Astrocyte (in vitro differentiated cells and primary cell): ENCODE data around the gene PITPNM3. TPM values are rescaled to one million over a fixed set of nuclear protein-coding genes. Genes with fewer than 3 reads are reported as not detected.

ENCODE experiments used
- DNase-seq: peaks from one replicate; pipeline ENCODE4 v3.0.0-alpha.2; 2010; ENCODE audit warnings: low read depth
- FAIRE-seq: peaks from 2 replicates; lab custom pipeline; 2011; peaks lifted over from hg19 to GRCh38; lab: Jason Lieb, UNC
- H2AFZ ChIP-seq: 2 replicates; pipeline ENCODE4 v1.6.0; 2012; ENCODE audit warnings: low read depth, low read length, inconsistent platforms
- H3K27ac ChIP-seq: 2 replicates; pipeline ENCODE4 v1.5.1; 2011; ENCODE audit warnings: low read depth, low read length, inconsistent platforms
- H3K27me3 ChIP-seq: 2 replicates; pipeline ENCODE4 v1.6.0; 2011; ENCODE audit warnings: low read length, inconsistent platforms; ENCODE audit not compliant: insufficient read depth
- H3K36me3 ChIP-seq: 2 replicates; pipeline ENCODE4 v1.5.1; 2011; ENCODE audit warnings: low read length, inconsistent platforms; ENCODE audit not compliant: insufficient read depth
- H3K4me1 ChIP-seq: 2 replicates; pipeline ENCODE4 v1.5.1; 2011; ENCODE audit warnings: low read length, inconsistent platforms; ENCODE audit not compliant: insufficient read depth
- H3K4me2 ChIP-seq: 2 replicates; pipeline ENCODE4 v1.6.0; 2012; ENCODE audit warnings: low read length, inconsistent platforms
- H3K4me3 ChIP-seq: 2 replicates; pipeline ENCODE4 v1.5.1; 2011; ENCODE audit warnings: low read depth, mild to moderate bottlenecking, low read length, inconsistent platforms; ENCODE audit not compliant: insufficient read depth
- H3K79me2 ChIP-seq: 2 replicates; pipeline ENCODE4 v1.6.0; 2012; ENCODE audit warnings: mild to moderate bottlenecking, low read length, inconsistent platforms; ENCODE audit not compliant: insufficient read depth
- H3K9ac ChIP-seq: 2 replicates; pipeline ENCODE4 v1.6.0; 2012; ENCODE audit warnings: mild to moderate bottlenecking, low read length, inconsistent platforms
- H3K9me3 ChIP-seq: 2 replicates; pipeline ENCODE4 v1.5.1; 2012; ENCODE audit warnings: low read depth, mild to moderate bottlenecking, low read length, inconsistent platforms; ENCODE audit not compliant: insufficient read depth
- H4K20me1 ChIP-seq: 2 replicates; pipeline ENCODE4 v1.6.0; 2012; ENCODE audit warnings: low read length, inconsistent platforms; ENCODE audit not compliant: insufficient read depth
- H3K27ac Mint-ChIP-seq: one replicate; pipeline ENCODE4 v1.8.0; 2021; ENCODE audit warnings: mild to moderate bottlenecking, mixed read lengths; ENCODE audit not compliant: unreplicated experiment
- H3K27me3 Mint-ChIP-seq: one replicate; pipeline ENCODE4 v1.8.0; 2021; ENCODE audit warnings: low read depth, mixed read lengths; ENCODE audit not compliant: unreplicated experiment
- H3K36me3 Mint-ChIP-seq: one replicate; pipeline ENCODE4 v1.8.0; 2021; ENCODE audit warnings: low read depth, mixed read lengths; ENCODE audit not compliant: unreplicated experiment
- H3K4me1 Mint-ChIP-seq: one replicate; pipeline ENCODE4 v1.8.0; 2021; ENCODE audit warnings: low read depth, mixed read lengths; ENCODE audit not compliant: unreplicated experiment
- H3K4me3 Mint-ChIP-seq: one replicate; pipeline ENCODE4 v1.8.0; 2021; ENCODE audit warnings: mild to moderate bottlenecking, moderate library complexity, mixed read lengths; ENCODE audit not compliant: unreplicated experiment
- H3K9me3 Mint-ChIP-seq: one replicate; pipeline ENCODE4 v1.8.0; 2021; ENCODE audit warnings: mild to moderate bottlenecking, mixed read lengths; ENCODE audit not compliant: unreplicated experiment
- CTCF ChIP-seq: IDR thresholded peaks from 2 replicates; pipeline ENCODE4 v1.5.1; 2011; ENCODE audit warnings: low read depth, mild to moderate bottlenecking, inconsistent platforms, low read length, moderate library complexity; ENCODE audit not compliant: insufficient read depth
- EZH2 ChIP-seq: IDR thresholded peaks from 2 replicates; pipeline ENCODE4 v1.6.1; 2012; ENCODE audit warnings: mild to moderate bottlenecking, low read length, inconsistent platforms; ENCODE audit not compliant: insufficient read depth
- total RNA-seq: library from RNA; stranded (reverse); gene quantifications from 2 replicates; pipeline ENCODE4 v1.2.1, GENCODE V29; 2021

The PITPNM3 gene
- total RNA-seq, 1 donor from 2014 or later: 1.3 TPM

DNA sequence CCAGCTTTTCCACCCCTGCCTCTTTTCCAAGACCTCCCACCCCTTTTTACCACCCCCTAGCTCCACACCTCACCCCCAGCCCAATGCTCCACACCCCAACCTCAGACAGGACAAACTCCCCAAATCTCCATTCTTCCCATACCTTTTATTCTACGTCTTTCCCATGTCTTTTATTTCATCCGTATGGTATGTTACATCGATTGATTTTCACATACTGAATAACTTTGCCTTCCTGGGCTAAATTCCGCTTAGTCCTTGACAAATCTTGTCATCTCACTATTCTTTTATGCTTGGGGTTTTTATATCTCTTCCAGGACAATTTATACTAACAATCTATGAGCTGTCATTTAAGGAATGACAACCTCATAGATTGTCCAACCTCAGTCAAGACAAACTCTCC lies 46.4 kb downstream of the PITPNM3 start:
- no peak overlapping the region for H3K4me3 Mint-ChIP-seq
- no peak overlapping the region for H3K27ac ChIP-seq
- no peaks in the 10 kb centered on the region for H3K9me3 ChIP-seq
- H3K4me1 ChIP-seq: peaks cover 43% of the 10 kb centered on the region
- H3K36me3 Mint-ChIP-seq: no peaks in the 10 kb centered on the region
- no peaks in the 10 kb centered on the region for H3K79me2 ChIP-seq
- H3K27me3 ChIP-seq: no peaks in the 10 kb centered on the region
- H3K27me3 Mint-ChIP-seq: no peaks in the 10 kb centered on the region
- H3K4me3 ChIP-seq: no peak overlapping the region
- DNase-seq (no peak), FAIRE-seq (no peak)
- peak overlapping the region; percentile 23 for H2AFZ ChIP-seq
- no peak overlapping the region for H3K9ac ChIP-seq
- no peaks in the 10 kb centered on the region for H3K36me3 ChIP-seq
- H3K4me2 ChIP-seq: peak overlapping the region; percentile 33
- H3K4me1 Mint-ChIP-seq: peaks cover 22% of the 10 kb centered on the region
- no peaks in the 10 kb centered on the region for H3K9me3 Mint-ChIP-seq
- no peaks in the 10 kb centered on the region for H4K20me1 ChIP-seq
- H3K27ac Mint-ChIP-seq: no peak overlapping the region
- TF ChIP-seq CTCF: no peak
- TF ChIP-seq EZH2: no peak

GRCh38 chr17:6509031-6509771 lies 47.2 kb downstream of the PITPNM3 start:
- Mint-ChIP-seq H3K36me3 (peaks cover under 1% of the 10 kb centered on the region), H3K27me3 (peaks cover 1% of the 10 kb centered on the region), H3K27ac (no peak overlapping the region), H3K4me3 (no peak overlapping the region), H3K4me1 (peaks cover 22% of the 10 kb centered on the region), H3K9me3 (no peaks in the 10 kb centered on the region)
- FAIRE-seq (no peak), DNase-seq (peak; percentile 49)
- Histone ChIP-seq H3K4me1 (peaks cover 43% of the 10 kb centered on the region), H3K9me3 (no peaks in the 10 kb centered on the region), H3K27me3 (no peaks in the 10 kb centered on the region), H3K4me3 (no peak overlapping the region), H3K4me2 (peak overlapping the region; percentile 17), H3K27ac (no peak overlapping the region), H4K20me1 (no peaks in the 10 kb centered on the region), H3K9ac (no peak overlapping the region), H3K36me3 (no peaks in the 10 kb centered on the region), H2AFZ (no peak overlapping the region), H3K79me2 (no peaks in the 10 kb centered on the region)
- no peak for TF ChIP-seq CTCF
- TF ChIP-seq EZH2: no peak

GRCh38 chr17:6508519-6509030 lies 47.8 kb downstream of the PITPNM3 start:
- DNase-seq (no peak), FAIRE-seq (no peak)
- no peaks in the 10 kb centered on the region for H3K79me2 ChIP-seq
- H3K4me3 ChIP-seq: no peak overlapping the region
- peak overlapping the region; percentile 17 for H3K4me2 ChIP-seq
- H3K4me3 Mint-ChIP-seq: no peak overlapping the region
- H2AFZ ChIP-seq: no peak overlapping the region
- TF ChIP-seq CTCF (no peak), EZH2 (no peak)
- H3K36me3 ChIP-seq: no peaks in the 10 kb centered on the region
- H3K4me1 Mint-ChIP-seq: peaks cover 22% of the 10 kb centered on the region
- H3K27ac ChIP-seq: no peak overlapping the region
- H3K36me3 Mint-ChIP-seq: peaks cover 6% of the 10 kb centered on the region
- no peaks in the 10 kb centered on the region for H3K9me3 ChIP-seq
- H3K4me1 ChIP-seq: peaks cover 43% of the 10 kb centered on the region
- no peak overlapping the region for H3K9ac ChIP-seq
- no peaks in the 10 kb centered on the region for H4K20me1 ChIP-seq
- H3K9me3 Mint-ChIP-seq: no peaks in the 10 kb centered on the region
- no peak overlapping the region for H3K27ac Mint-ChIP-seq
- H3K27me3 Mint-ChIP-seq: peaks cover 7% of the 10 kb centered on the region
- no peaks in the 10 kb centered on the region for H3K27me3 ChIP-seq
